Forelimb muscle (tissue), 1 donor: ENCODE measurements around the gene STK16. TPM values are rescaled to one million over a fixed set of nuclear protein-coding genes. Genes with fewer than 3 reads are reported as not detected.

ENCODE experiments used
- DNase-seq: peaks from one replicate; pipeline ENCODE4 v3.0.0-alpha.2; 2013; ENCODE audit warnings: low read depth
- polyA plus RNA-seq: library from polyadenylated mRNA; unstranded; fragments of 120-200 nt; gene quantifications from one replicate; pipeline ENCODE4 v1.2.1, GENCODE V29; 2013; ENCODE audit not compliant: insufficient read length

STK16 gene
- polyA plus RNA-seq, 1 donor = 15.0 TPM

DNA sequence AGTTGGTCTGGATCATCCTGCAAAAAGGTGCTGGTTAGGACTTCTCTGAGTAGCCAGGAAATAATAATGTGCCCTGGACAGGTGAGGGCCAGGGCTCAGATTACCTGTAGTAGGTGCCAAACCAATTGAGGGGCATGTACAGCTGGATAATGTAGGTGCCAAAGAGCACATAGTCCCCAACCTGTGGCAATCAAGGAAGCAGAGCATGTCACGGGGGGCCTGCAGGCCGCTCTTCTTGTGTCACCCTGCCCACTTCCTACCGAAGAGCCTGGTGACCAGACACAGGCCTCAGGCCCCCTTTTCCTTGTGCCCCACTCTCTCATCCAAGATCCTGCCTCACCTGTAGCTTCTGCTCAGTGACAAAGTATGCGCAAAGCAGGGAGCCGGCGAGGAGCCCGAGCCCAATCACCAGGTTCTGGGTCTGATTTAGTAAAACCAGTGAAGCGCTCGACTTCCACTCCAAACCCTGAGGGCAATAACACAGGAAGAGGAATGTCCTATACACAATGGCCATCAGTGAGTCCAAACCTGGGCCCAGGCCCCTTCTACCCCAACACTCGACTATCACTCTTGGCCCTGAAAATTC, 31.7 kb upstream of the STK16 start:
- DNase-seq = no peak

DNA sequence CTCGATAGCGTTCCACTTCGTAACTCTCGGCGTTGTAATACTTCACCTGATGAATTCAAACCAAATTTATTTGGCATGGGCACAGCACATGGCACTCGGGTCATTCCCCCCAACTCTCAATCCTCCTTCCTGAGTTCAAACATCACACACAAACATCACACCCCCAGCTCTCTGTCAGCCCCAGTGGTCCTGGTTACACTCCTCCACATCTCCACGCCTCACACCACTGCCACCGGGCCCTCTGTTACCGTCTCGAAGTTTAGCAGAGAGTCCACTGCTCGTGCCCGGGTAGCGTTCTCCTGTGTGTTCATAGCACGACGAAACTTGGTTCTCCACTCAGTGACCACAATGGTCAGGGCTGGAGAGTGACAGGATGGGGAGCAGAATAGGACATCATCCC, 31.1 kb upstream of the STK16 start:
- DNase-seq = no peak

DNA sequence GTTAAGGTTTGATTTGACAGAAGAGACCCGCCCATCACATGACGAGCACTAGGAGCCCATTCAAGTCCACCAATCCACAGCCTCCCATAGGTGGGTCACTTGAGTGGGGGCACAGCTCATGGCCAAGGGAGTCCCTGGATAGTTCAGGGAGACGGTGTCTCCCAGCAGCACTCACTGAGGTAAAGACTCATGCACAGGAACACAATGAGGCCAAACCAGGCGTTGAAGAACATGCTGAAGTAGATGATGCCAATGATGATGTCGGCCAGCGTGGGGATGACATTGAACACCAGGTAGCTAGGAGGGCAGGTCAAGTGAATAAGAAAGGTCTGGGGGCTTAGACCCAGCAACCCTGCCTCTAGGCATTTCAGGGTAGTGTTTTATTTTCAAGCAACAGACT, 30.5 kb upstream of the STK16 start:
- no peak for DNase-seq

DNA sequence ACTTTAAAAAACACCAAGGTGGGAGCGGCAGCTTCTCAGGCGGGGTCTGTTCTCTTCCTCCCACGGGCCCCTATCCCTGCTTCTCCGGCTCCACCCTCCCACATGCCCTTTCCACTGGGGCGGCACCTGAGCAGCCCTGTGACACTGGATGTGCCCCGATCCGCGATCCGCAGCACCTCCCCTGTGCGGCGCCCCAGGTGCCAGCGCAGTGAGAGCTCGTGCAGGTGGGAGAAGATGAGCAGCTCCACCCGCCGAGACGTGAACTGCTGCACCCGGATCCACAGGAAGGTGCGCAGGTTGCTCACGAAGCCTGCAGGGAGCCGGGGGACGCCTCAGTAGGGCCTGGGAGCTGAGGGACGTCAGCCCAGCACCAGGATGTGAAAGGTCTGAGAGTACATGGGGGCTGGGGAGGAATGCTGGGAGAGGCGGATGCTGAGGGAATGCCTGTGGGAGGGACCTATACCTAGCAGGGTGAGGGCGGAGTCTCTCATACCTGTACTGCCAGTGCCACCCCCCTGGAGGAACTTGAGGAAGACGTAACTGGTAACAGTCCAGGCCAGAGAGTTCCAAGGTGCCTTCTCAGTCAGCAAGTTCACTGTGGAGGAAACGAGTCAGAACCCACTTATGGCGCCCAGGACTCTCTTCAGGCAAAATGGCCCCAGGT, 29.3 kb upstream of the STK16 start:
- DNase-seq = no peak

DNA sequence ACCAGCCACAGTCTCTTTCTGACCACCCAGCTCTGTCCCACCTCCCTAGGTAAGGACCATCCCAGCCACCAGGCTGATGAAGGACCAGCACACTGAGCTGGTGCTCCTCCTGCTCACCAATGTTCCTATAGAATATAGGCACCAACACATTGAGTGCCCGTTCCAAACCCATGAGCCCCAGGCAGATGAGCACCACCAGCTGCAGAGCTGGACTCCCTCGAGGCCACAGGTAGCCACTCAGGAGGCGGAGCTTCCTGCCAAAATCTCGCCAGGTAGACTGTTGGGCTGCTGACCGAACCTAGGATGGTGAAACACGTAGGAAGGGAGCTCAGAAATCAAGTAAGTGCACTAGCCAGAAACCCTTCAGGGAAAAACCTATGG, 28.8 kb upstream of the STK16 start:
- no peak for DNase-seq

DNA sequence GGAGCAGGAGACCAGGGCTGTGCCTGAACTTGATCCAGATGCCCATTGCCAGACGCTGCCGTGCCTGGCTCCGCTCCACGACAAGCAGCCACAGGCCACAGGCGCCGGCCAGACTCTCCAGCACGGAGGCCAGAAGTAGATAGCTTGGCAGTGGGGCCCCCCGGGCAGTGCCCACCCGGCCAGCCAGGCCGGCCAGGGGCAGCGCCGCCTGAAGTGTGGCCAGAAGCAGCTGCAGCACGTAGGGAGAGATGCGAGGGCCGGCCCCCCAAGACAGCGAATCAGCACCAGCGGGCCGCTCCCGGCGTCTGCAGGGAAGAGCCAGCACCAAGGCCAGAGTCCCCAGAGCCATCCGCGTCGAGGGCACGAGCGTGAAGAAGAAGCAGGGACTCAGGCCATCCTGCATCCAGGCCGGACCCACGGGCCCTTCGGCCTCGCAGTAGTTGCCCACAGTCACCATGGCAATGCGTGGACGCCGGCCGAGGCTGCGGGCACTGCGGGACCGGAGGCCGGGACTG, 27.0 kb upstream of the STK16 start:
- DNase-seq = no peak

DNA sequence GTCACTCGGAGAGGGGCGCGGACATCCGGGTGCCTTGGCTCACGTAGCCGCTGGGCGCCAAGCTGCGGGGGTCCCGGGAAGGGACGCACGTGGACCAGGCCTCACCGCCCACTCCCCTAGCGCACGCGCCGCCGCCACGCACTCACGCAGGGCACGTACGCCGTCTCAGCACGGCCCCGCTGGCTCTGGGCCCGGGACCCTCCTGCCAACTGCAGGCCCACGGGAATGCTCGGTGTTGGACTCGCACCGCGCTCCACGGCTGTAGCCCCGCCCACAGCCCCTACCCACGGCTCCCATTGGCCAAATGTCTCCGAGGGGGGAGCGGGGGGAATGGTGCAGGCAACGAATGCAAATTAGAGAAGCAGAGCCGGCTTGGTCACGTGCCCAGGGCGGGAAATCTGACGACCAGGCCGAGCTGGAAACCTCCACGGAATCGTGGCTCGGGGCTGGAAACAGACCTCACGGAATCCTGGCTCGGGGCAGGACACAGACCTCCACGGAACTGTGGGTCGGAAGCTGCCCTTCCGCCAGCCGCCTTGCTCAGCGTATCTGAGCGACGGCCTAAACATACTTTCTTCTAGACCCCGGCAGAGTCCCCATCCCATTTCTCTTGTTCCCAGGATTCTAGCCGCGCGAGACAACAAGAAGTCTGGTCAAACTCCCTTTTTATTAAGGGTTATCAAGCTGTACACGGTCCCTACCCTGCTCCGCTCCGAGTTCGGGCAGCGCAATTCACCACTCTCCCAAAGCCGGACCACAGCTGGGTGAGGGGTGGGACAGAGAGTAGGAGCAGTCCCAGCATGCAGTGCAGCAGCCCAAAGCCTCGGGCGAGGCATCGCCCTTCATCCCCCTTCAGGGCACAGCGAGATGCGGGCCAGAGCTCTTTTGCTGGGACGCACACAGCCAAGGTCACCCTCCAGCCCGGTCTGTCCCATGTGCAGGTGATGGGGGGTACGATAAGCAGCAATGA, 26.3 kb upstream of the STK16 start, which contains the start of gene ABCB6:
TSS of gene ABCB6 (minus strand) at position 227 of the 970 bp plus-strand sequence. CDS start 285 bp downstream, outside the sequence.
- peak; percentile 90 for DNase-seq

DNA sequence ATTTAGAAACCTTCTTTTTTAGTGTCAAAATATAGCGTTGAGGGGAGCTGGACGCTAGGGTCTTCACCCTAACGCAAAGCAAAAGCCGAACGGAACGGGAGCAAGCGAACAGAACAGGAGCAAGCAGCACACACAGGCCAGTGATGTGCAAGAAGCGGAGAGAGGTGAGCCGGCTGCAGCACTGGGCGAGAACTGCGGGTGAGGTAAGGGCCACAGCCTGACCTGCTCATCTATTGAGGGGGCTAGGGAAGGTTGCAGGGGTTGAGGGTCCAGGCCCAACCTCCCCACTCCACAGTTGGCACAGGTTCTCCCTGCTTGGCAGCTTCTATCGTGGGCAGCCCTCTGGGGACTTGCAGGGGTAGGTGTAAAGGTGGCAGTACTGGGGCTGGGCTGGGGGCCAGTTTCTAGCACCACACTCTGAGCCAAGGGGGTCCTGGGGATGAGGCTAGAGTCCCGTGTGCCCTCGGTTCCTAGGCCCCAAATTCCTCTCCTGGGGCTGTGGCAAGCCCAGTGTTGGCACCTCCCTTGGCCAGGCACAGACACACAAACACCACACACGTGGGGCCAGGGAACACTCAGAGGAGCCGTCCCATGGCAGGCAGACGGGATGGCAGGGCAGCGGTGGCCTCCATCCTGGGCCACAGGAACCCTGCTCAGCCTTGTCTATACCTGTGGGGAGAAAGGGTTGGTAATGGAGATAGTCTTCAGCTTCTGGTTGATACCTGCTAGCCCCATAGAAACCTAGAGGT, 25.3 kb upstream of the STK16 start:
- DNase-seq = no peak

DNA sequence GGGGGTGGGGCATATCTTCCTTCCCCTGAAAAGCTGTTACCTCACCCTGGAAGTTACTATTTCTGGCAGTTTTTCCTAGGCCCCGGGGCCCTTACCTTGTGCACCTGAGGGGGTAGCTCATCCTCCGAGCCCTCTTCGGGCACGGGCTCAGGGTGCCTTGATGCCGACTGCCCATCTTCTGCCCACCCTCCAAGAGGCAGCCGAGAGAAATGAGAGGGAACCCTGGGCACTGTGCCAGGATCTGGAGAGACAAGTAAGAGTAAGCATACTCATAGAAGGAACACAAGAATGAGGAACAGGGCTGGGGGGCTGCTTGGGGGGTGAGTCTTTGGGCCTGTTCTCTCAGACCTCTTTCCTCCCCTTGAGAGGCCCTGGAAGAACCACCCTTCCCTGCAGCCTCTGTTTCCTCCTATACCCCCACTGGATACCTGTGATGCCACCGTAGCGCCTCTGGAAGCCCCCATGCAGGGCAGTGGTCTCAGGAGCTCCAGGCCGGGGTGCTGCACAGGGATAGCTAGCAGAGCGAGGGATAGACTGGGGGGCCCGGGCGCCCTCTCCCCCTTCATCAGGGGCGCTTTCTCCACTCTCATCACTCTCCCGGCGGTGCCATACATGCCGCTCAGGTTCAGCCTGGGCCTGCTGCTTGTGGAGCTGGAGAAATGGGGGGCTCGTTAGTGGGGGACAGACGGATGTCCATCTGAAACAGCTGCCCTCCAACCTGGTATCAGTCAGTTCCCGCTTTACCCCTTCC, 24.5 kb upstream of the STK16 start:
- no peak for DNase-seq

DNA sequence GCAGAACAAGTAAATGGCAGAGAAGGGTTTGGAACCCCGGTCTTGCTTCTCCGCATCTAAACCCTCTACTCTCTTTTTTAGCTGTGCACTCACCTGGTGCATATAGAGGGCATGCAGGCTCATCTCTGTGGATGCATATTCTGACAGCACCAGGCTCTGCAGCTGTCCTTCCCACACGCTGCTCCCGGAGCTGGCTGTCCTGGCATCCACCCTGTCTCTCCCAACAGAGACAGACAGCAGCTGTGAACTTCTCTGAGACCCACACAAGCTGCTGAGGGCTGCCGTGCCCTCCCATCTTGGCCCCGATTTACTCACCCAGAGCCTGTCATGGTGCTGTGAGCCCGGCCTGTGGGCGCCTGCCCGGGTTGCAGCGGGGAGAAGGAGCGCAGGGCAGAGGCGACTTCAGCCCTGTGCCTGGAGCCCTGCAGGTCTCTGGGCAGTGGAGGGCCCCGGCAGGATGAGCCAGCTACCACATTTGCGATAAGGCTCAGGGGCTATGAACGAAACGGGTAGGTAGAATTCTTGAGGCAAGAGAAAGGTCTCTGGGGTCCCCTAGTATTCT, 23.2 kb upstream of the STK16 start:
- no peak for DNase-seq

DNA sequence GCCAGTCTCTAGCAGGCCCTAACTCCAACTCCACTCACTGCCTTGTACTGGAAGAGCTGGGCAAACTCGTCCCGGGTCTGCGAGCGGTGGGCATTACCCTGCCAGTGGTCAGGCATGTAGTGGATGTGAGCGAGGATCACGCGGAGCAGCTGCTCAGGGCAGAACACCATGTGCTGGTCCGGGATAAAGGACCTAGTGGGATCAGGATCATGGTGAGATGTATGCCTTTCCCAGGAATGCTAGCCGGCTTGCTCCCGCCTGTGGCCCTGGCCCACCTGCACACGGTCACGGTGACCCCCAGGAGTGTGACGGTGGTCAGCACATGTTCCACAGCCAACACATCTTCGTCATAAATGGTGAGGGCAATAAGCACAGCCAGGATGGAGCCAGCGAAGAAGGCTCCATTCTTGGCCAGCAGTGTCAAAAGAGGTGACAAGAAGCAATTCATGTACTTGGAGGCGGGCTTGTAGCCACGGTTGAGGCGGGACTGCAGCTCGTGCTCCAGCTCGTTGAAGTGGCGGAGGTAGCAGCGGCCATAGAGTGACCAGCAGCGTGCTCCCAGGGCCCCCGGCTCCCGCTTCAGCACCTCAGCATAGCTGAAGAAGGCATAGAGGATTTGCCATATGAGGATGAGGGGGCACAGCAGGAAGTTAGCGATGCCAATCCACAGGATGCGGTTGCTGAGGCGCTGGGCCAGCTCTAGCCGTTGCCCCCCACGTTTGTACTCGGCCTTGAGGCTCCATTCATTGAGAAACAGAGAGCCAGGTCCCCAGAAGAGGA, 21.3 kb upstream of the STK16 start:
- no peak for DNase-seq

DNA sequence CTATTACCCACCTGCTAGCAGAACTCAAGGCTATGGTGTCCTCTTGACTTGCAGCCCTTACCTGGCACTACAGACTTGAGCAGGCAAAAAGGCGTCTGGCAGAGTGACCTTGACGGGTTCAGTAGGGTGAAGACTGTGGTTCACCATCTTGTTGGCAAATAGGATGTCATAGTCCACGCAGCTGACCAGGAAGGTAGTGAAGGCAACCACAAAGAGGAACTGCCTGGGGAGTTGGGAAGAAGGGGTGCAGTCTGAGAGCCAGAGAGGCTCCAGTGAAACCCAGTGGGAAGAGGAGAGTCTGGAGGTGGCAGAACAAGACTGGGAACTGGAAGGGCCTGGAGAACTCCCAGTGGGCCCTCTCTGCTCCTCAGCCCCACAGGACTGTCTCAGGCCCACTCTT, 19.9 kb upstream of the STK16 start:
- no peak for DNase-seq

DNA sequence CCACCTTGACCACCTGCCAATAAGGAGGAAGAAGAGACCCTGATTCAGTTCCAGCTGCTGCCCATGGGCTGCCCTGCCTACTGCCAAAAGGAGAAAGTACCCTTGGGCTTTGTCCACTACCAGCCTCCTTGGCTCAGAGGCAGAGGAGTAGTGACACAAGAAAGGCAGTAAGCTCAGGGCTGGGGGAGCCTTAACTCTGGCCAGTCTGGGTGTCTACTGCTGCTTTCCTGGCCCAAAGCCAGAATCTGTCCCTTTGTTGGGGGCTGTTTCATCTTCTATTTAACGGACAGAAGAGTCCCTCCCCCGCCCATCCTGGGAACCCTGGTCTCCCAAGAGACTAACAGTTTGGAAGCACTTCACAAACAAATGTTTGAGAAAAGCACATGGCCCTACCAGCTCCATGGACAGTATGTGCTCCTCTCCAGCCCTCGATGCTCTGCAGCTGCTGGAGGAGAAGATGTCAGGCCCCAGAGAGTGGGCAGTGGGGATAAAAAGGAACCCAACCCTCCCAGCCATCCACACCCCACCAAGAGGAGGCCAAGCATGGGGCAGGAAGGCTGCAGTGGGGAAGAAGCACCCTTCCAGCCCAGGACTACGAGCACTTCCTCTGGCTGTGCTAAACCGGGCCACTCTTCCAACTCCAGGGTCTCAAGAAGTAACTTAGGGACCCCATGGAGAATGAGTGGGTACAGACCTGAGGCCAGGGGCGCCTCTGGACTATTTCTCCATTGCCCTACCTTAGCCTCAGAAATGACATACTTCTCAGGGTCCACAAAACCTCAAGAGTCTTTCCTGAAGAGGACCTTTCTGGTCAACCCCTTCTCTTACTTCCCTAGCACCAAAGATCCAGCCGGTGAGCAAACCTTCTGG, 17.0 kb upstream of the STK16 start:
- DNase-seq = no peak

DNA sequence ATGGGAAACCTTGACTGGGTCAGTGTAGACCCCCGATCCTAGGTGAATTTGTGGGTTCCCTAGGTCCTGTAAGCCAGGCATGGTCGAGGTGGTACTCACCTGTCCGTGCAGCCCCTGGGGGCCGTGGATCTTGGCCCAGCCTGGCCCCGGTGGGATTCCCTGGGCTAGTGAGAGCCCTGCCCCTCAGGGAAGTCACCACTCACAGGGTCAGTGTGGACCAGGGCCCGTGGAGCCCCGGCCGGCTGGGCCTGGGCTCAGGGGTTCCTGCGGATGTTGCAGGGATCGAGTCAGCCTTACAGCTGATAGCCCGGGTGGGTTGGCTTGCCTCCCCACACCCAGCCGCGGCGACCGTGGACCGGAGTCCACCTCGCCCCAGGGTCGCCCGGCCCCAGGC, 16.4 kb upstream of the STK16 start:
- DNase-seq = no peak

DNA sequence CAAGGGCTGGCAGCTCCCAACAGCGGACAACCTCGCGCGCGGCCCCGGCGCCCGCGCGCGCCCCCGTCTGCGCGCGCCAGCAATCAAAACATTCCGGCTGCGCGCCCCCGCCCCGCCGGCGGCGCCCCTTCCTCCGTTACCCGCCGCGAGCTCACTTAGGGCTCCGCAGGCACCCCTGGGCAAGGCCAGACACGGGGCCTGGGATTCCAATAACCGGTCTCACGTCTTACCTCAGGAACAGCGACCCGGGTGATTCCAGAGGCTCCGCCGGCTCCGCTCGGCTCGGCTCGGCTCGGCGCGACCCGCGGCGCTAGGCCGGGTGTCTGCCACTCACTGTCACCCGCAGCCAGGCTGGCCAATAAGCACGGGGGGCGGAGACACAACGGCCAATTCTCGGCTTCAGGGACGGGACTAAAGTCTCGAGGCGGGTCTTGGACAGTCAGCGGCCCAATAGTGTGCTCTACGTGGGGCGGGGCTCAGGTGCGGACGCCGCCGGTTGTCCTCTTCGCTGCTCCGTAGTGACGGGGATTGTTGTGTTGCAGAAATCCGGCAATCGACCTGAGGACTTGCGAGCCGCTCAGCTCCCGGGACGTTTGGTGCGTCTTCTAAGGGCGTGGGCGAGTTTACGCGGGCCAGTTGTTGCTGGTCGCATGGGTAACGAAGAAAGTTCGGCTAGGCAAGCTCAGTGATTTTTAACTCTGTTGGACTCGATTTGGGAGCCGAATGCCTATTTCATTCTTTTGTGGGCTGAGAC, 15.8 kb upstream of the STK16 start, which contains the start of the genes ANKZF1 and ATG9A:
TSS of gene ANKZF1 (plus strand) at position 502 of the 754 bp plus-strand sequence. CDS start 452 bp downstream, outside the sequence.
TSS of gene ATG9A (minus strand) at position 332 of the 754 bp plus-strand sequence. CDS start 1,612 bp downstream, outside the sequence.
- peak; percentile 94 for DNase-seq

DNA sequence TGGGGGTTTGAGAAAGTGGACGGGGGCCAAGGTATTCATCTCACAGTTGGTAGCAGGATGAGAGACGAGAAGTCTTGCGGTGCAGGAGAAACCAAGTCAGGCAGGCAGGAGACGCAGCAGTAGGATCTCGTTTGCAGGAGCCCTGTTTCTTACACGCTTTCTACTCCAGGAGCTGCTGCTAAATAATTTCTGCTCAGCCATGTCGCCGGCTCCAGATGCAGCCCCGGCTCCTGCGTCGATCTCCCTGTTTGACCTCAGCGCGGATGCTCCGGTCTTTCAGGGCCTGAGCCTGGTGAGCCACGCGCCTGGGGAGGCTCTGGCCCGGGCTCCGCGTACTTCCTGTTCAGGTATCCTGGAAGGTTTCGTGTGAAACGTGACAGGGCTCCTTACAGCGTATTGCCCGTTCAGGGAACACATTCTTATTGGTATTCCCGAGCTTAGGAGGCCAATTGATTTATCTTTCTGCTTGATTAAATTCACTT, 15.2 kb upstream of the STK16 start:
- no peak for DNase-seq

DNA sequence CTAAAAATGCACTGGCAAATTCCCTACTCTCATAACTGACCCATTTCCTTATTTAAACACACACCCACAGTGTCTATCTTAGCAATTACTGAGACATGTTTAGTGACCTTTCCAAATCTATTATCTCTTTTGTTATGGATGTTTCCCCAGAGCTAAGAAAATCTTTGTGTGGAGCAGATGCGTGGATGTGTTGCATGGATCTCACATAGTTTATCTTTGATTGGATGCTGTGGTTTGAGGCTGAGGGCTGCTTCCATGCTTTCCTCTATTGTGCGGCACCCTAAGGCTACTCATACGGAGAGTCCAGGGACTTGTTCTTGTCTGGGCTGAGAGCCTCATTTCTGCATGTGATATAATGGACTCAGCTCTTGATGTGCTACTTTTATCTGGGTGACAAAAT, 10.9 kb upstream of the STK16 start:
- DNase-seq = no peak
